H1 (cell line): Measurements from ENCODE around the gene MGARP. TPM values are rescaled to one million over a fixed set of nuclear protein-coding genes. Genes with fewer than 3 reads are reported as not detected.
A peak's percentile ranks its signal among the peaks of the same experiment; 100 is the strongest.

Source experiments
- ASH2L ChIP-seq: fragments of 200-600, 300-600 bp; sonication (generic); IDR thresholded peaks from one replicate; pipeline ENCODE4 v1.7.1; 2017; ENCODE audit warnings: low read length
- ATF2 ChIP-seq: IDR thresholded peaks from 2 replicates; pipeline ENCODE4 v1.6.1; 2012; ENCODE audit warnings: low read length, inconsistent platforms
- BACH1 ChIP-seq: IDR thresholded peaks from 2 replicates; pipeline ENCODE4 v1.6.1; 2012; ENCODE audit warnings: low read length, improper control_type of control experiment
- CHD1 ChIP-seq: IDR thresholded peaks from 2 replicates; pipeline ENCODE4 v1.6.1; 2012; ENCODE audit warnings: low read depth, low read length, improper control_type of control experiment
- EGR1 ChIP-seq: IDR thresholded peaks from 2 replicates; pipeline ENCODE4 v1.6.1; 2011; ENCODE audit warnings: low read depth, low read length, borderline replicate concordance
- EZH2 ChIP-seq: fragments of 200-600 bp; sonication (generic); IDR thresholded peaks from 2 replicates; pipeline ENCODE4 v1.7.1; 2012; ENCODE audit warnings: low read depth, mild to moderate bottlenecking, moderate library complexity, low read length, inconsistent platforms; ENCODE audit not compliant: severe bottlenecking
- GABPA ChIP-seq: IDR thresholded peaks from 2 replicates; pipeline ENCODE4 v1.6.1; 2011; ENCODE audit warnings: mild to moderate bottlenecking, low read length, moderate library complexity, borderline replicate concordance; ENCODE audit not compliant: insufficient read depth
- KDM1A ChIP-seq: fragments of 200-600, 300-600 bp; sonication (generic); IDR thresholded peaks from 2 replicates; pipeline ENCODE4 v1.7.1; 2016; ENCODE audit warnings: mild to moderate bottlenecking, low read length, borderline replicate concordance
- KDM4A ChIP-seq: IDR thresholded peaks from one replicate; pipeline ENCODE4 v1.7.1; 2012; ENCODE audit warnings: low read depth, mild to moderate bottlenecking, moderate library complexity, low read length, inconsistent platforms; ENCODE audit not compliant: severe bottlenecking
- MAX ChIP-seq: IDR thresholded peaks from 2 replicates; pipeline ENCODE4 v1.6.1; 2012; ENCODE audit warnings: inconsistent platforms
- NANOG ChIP-seq: IDR thresholded peaks from 2 replicates; pipeline ENCODE4 v1.6.1; 2011; ENCODE audit warnings: low read length, low read depth, mild to moderate bottlenecking, inconsistent platforms; ENCODE audit not compliant: insufficient read depth, poor library complexity, severe bottlenecking
- RAD21 ChIP-seq, 2 experiments: IDR thresholded peaks in 1 of 2; conservative IDR thresholded peaks in 1 of 2; 2 replicates each; pipeline ENCODE4 v1.6.1; 2011; ENCODE audit warnings: low read depth in 2 of 2, low read length in 2 of 2, improper control_type of control experiment in 1 of 2, inconsistent platforms in 1 of 2, mild to moderate bottlenecking in 1 of 2, moderate library complexity in 1 of 2
- RBBP5 ChIP-seq: IDR thresholded peaks from 2 replicates; pipeline ENCODE4 v1.7.1; 2012; ENCODE audit warnings: low read depth, mild to moderate bottlenecking, inconsistent platforms, low read length, moderate library complexity, borderline replicate concordance
- SIN3A ChIP-seq, 2 experiments: IDR thresholded peaks in 1 of 2; conservative IDR thresholded peaks in 1 of 2; 2 replicates each; pipeline ENCODE4 v1.6.1; 2011 to 2012; ENCODE audit warnings: low read length in 2 of 2, improper control_type of control experiment in 1 of 2, low read depth in 1 of 2, mild to moderate bottlenecking in 1 of 2
- TAF1 ChIP-seq: IDR thresholded peaks from 2 replicates; pipeline ENCODE4 v1.6.1; 2011; ENCODE audit warnings: mild to moderate bottlenecking, low read depth, low read length
- TAF7 ChIP-seq: optimal IDR thresholded peaks from 2 replicates; pipeline ENCODE3; 2011; ENCODE audit warnings: low read depth, mild to moderate bottlenecking, inconsistent platforms, low read length, moderate library complexity, borderline replicate concordance
- TBP ChIP-seq: IDR thresholded peaks from 2 replicates; pipeline ENCODE4 v1.6.1; 2011; ENCODE audit warnings: low read depth, low read length, improper control_type of control experiment
- TCF12 ChIP-seq: IDR thresholded peaks from 2 replicates; pipeline ENCODE4 v1.6.1; 2011; ENCODE audit warnings: low read depth, mild to moderate bottlenecking, low read length
- USF2 ChIP-seq: IDR thresholded peaks from 2 replicates; pipeline ENCODE4 v1.6.1; 2011; ENCODE audit warnings: low read length, improper control_type of control experiment
- YY1 ChIP-seq: IDR thresholded peaks from 2 replicates; pipeline ENCODE4 v1.6.1; 2011; ENCODE audit warnings: low read depth, mild to moderate bottlenecking, low read length
- polyA plus RNA-seq, 7 experiments: library from polyadenylated mRNA; depleted of rRNA in 3 of 7; stranded (reverse) in 5 of 7; unstranded in 2 of 7; fragments of >200 nt in 5 of 7; fragments of 200-250 nt in 2 of 7; gene quantifications; 1 replicate in 5 of 7; 2 replicates in 1 of 7; 4 replicates in 1 of 7; pipeline versions ENCODE4 v1.2.1 to v1.2.3, GENCODE V29; 2011 to 2013; ENCODE audit warnings: missing spikeins in 2 of 7, mixed read lengths in 2 of 7
- total RNA-seq: library from RNA; stranded (reverse); fragmentation: NEBNext Ultra II Directional; extraction: Animal tissue kit (Norgen Biotek cat#: 25700); gene quantifications from 2 replicates; pipeline ENCODE4 v1.2.1, GENCODE V29; 2021

Gene MGARP
- total and polyA plus RNA-seq, 2 of the 8 experiments (the other 6 are each of a cell fraction or from before 2014, with no cell fraction given), result 2.8 to 4.5 TPM

- peak; percentile 80 for TF ChIP-seq EGR1
- peak; percentile 82 for TF ChIP-seq BACH1
- TF ChIP-seq RAD21 (IDR thresholded peaks at IDR 0.05 in 1 of 2, conservative IDR thresholded peaks at IDR 0.05 in 1 of 2; ENCODE audit: low read depth in 2 of 2, low read length in 2 of 2), result peak; percentile 86 to 90
- TF ChIP-seq YY1, result peak; percentile 98
- peak; percentile 81 for TF ChIP-seq TBP
- peak; percentile 10 for TF ChIP-seq NANOG
- peak; percentile 96 for TF ChIP-seq TAF1
- TF ChIP-seq TAF7, result peak; percentile 87
- TF ChIP-seq MAX, result peak; percentile 63; the same call in 1 of the 2 replicates
- peak in 1 of 2 experiments; percentile 85; a peak in 2 of 4 replicates for TF ChIP-seq SIN3A (conservative IDR thresholded peaks at IDR 0.05 in 1 of 2, IDR thresholded peaks at IDR 0.05 in 1 of 2; ENCODE audit: low read depth in 1 of 2, low read length in 2 of 2)
- peak; percentile 91; the same call in 1 of the 2 replicates for TF ChIP-seq RBBP5
- TF ChIP-seq KDM4A, result peak; percentile 86
- TF ChIP-seq CHD1, result no peak
- TF ChIP-seq ATF2, result no peak; the same call in 1 of the 2 replicates
- TF ChIP-seq USF2, result no peak
- peak; percentile 65; the same call in 1 of the 2 replicates for TF ChIP-seq GABPA
- no peak for TF ChIP-seq EZH2
- 0 out of 2 replicates have a peak, but pooled peaks have one; percentile 25 for TF ChIP-seq TCF12
- no peak for TF ChIP-seq KDM1A
- TF ChIP-seq ASH2L, result peak; percentile 89
Observed at GRCh38 chr4:139295206-139295941, 15.3 kb upstream of the MGARP start (continued).
